Duodenal mucosa (tissue), 2 donors: Measurements from ENCODE around the gene NRXN3.

Experiments used
- H3K27ac ChIP-seq: one replicate; pipeline ENCODE4 v1.7.0; 2013; ENCODE audit warnings: low read depth, low read length
- H3K27me3 ChIP-seq, 2 donors: one replicate each; pipeline ENCODE4 v1.7.0; 2013; ENCODE audit warnings: low read length in 2 of 2, control low read depth in 1 of 2; ENCODE audit not compliant: insufficient read depth in 2 of 2, control insufficient read depth in 1 of 2
- H3K36me3 ChIP-seq, 2 donors: one replicate each; pipeline ENCODE4 v1.7.0; 2013; ENCODE audit warnings: low read length in 2 of 2, control low read depth in 1 of 2; ENCODE audit not compliant: insufficient read depth in 2 of 2, control insufficient read depth in 1 of 2
- H3K4me1 ChIP-seq, 2 donors: one replicate each; pipeline ENCODE4 v1.7.0; 2013; ENCODE audit warnings: low read length in 2 of 2, control low read depth in 1 of 2; ENCODE audit not compliant: insufficient read depth in 2 of 2, control insufficient read depth in 1 of 2
- H3K4me3 ChIP-seq, 2 donors: one replicate each; pipeline ENCODE4 v1.7.0; 2013; ENCODE audit warnings: low read length in 2 of 2, low read depth in 1 of 2
- H3K9ac ChIP-seq, 2 donors: one replicate each; pipeline ENCODE4 v1.7.0; 2013; ENCODE audit warnings: low read length in 2 of 2, low read depth in 1 of 2
- H3K9me3 ChIP-seq, 2 donors: one replicate each; pipeline ENCODE4 v1.7.0; 2013; ENCODE audit warnings: low read length in 2 of 2, control low read depth in 1 of 2; ENCODE audit not compliant: control insufficient read depth in 1 of 2

The NRXN3 gene

DNA sequence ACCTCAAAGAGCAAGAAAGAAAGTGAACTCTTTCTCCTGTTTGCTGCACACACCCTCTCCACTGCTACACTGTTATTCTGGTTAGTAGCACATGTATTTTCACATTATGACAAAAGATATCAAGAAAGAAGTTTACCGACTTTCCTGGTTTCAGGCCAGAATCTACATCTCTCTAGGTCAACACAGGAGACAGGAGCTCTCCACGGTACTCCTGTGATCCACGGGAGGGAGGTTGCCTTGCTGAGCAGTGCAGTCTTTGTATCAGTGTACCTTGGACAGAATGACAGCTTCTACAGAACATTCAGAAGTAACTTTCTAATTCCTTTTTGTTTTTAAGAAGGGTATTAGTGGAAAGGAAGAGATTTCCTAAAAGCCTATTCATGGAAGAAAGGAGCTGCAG, 805.6 kb downstream of the NRXN3 start:
- H3K4me1 ChIP-seq: no peaks in the 10 kb centered on the region
- H3K9me3 ChIP-seq: no peaks in the 10 kb centered on the region
- H3K36me3 ChIP-seq: no peaks in the 10 kb centered on the region
- H3K4me3 ChIP-seq: no peak overlapping the region
- no peak overlapping the region for H3K9ac ChIP-seq
- H3K27me3 ChIP-seq: no peaks in the 10 kb centered on the region
- H3K27ac ChIP-seq: no peak overlapping the region

DNA sequence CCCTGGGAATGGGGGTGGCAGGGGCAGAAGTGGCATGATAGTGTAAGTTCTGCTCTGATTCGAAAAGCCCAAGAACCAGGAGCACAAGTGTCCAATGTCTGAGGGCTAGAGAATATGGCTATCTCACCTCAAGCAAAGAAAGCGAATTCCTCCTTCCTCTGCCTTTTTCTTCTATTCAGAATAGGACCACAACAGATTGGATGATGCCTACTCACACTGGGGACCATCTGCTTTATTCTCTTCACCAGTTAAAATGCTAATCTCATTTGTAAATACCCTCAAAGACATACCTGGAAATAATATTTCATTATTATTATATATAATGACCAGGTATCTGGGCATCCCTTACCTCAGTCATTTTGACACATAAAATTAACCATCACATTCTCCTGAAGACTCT, 808.7 kb downstream of the NRXN3 start:
- Histone ChIP-seq H3K27me3 (no peaks in the 10 kb centered on the region), H3K4me1 (no peaks in the 10 kb centered on the region), H3K4me3 (no peak overlapping the region), H3K9me3 (no peaks in the 10 kb centered on the region), H3K9ac (no peak overlapping the region), H3K27ac (no peak overlapping the region), H3K36me3 (no peaks in the 10 kb centered on the region)

DNA sequence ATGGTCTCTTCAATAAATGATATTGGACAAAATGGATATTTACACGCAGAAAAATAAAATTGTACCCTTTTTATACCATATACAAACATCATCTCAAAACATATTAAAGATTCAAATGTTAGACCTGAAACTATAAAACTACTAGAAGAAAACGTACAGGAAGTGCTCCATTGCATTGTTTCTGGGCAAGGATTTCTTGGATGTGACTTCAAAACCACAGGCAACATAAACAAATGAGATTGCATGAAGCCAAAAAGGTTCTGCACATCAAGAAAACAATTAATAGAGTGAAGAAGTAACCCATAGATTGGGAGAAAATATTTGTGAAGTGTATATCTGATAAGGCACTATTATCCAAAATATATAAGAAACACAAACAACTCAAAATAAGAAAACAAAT, 812.4 kb downstream of the NRXN3 start:
- H3K36me3 ChIP-seq: no peaks in the 10 kb centered on the region
- no peaks in the 10 kb centered on the region for H3K9me3 ChIP-seq
- H3K4me1 ChIP-seq: no peaks in the 10 kb centered on the region
- no peak overlapping the region for H3K9ac ChIP-seq
- no peak overlapping the region for H3K27ac ChIP-seq
- H3K4me3 ChIP-seq: no peak overlapping the region
- H3K27me3 ChIP-seq: no peaks in the 10 kb centered on the region

DNA sequence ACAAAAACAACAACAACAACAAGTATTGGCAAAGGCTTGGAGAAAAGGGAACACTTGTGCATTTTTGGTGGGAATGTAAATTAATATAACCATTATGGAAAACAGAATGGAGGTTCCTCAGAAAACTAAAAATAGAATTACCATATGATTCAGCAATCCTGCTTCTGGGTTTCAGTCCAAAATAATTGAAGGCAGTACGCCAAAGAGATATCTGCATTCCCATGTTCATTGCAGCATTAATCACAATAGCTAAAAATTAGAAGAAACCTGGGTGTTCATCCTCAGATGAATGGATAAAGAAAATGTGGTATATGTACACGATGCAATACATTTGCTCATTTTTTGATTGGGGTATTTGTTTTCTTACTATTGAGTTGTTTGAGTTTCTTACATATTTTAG, 813.0 kb downstream of the NRXN3 start:
- H3K9me3 ChIP-seq: no peaks in the 10 kb centered on the region
- no peak overlapping the region for H3K9ac ChIP-seq
- H3K4me1 ChIP-seq: no peaks in the 10 kb centered on the region
- no peaks in the 10 kb centered on the region for H3K27me3 ChIP-seq
- H3K27ac ChIP-seq: no peak overlapping the region
- no peak overlapping the region for H3K4me3 ChIP-seq
- no peaks in the 10 kb centered on the region for H3K36me3 ChIP-seq

DNA sequence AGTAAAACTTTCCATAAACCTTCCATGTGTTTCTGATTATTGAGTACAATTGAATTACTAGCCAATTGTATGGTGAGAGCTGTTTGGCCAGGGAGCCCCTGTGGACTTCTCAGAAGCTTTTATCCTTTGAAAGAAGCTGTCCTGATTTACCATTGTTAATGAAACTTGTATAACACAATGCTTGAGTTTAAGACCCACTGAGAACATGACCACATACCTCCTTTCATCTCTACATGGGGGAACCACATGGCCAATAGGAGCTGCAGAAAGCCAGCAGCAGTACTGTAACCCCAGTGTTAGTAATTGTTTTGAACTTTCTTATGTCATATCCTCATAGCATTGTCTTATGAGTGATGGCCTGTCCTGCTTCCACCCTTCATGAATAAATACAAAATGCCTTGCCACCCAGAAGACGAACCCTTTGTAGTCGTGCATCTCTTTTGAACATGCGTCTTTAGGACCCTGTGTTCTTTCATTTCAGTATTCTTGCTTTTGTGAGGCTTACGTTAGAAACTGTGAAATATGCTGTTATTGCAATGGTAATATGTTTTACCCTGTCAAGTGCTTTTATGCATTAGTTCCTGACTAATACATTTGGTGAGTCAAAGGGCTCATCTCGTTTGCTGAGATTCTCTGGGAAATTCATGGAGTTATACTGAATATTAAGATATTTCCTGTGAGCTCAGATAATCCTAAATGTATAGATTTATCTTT, 815.7 kb downstream of the NRXN3 start:
- Histone ChIP-seq H3K27ac (no peak overlapping the region), H3K27me3 (no peaks in the 10 kb centered on the region), H3K4me3 (no peak overlapping the region), H3K9ac (no peak overlapping the region), H3K36me3 (no peaks in the 10 kb centered on the region), H3K4me1 (no peaks in the 10 kb centered on the region), H3K9me3 (no peaks in the 10 kb centered on the region)

DNA sequence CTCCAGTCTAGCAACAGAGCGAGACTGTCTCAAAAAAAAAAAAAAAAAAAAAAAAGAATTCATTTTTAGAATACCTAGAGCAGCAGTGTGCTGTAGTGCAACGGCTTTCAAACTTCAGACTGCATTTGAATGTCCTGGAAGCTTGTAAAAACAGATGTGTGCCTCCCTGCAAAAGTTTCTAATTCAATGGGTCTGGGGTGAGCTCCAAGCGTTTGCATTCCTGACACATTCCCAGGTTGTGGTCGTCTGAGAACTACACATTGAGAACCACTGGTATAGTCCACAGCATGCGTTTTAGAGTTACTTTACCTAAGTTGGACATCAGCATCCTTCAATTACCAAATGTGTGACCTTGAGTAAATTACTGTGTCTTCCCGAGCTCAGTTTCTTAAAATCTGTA, 816.8 kb downstream of the NRXN3 start:
- H3K36me3 ChIP-seq: no peaks in the 10 kb centered on the region
- H3K27ac ChIP-seq: no peak overlapping the region
- no peaks in the 10 kb centered on the region for H3K4me1 ChIP-seq
- no peak overlapping the region for H3K9ac ChIP-seq
- H3K4me3 ChIP-seq: no peak overlapping the region
- no peaks in the 10 kb centered on the region for H3K9me3 ChIP-seq
- no peaks in the 10 kb centered on the region for H3K27me3 ChIP-seq

DNA sequence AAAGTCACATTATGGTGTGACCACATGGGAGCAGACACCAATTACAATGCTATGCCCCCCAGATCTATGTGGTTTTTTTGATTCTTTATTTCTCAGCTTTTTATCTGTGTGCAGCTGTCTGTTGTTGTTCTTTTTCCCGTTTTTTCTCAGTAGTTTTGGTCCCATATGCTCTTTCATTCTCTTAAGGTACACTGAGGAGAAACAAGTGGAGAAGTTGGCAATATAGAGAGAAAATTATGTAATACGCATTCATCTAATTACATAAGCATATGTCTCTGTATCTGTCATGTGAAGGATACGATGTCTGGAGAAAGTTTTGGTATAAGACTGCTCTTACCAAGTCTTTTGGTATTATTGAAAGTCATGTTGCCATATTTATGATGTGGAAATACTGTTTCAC, 819.0 kb downstream of the NRXN3 start:
- H3K9me3 ChIP-seq: no peaks in the 10 kb centered on the region
- H3K36me3 ChIP-seq: no peaks in the 10 kb centered on the region
- no peak overlapping the region for H3K4me3 ChIP-seq
- no peaks in the 10 kb centered on the region for H3K27me3 ChIP-seq
- H3K27ac ChIP-seq: no peak overlapping the region
- no peak overlapping the region for H3K9ac ChIP-seq
- no peaks in the 10 kb centered on the region for H3K4me1 ChIP-seq

DNA sequence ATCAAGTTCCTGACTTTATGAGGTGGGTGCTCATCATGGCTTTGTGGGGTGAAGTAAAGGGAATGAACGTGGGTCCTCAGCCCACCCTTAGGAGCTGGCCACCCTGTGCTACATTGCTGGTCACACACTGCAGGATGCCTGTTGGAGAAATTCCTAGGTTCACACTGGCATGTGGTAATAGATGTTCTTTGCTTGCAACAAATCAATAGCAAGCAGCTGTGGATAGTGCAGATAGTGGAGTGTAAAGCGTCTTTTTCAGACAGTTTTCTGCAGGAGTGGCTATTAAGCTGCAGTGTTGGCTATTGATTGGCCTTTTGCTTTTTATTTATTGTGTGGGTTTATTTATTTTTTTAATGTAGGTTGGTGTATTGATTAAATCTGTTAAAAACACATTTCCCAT, 822.7 kb downstream of the NRXN3 start:
- H3K4me1 ChIP-seq: no peaks in the 10 kb centered on the region
- no peak overlapping the region for H3K27ac ChIP-seq
- no peaks in the 10 kb centered on the region for H3K27me3 ChIP-seq
- no peak overlapping the region for H3K9ac ChIP-seq
- H3K9me3 ChIP-seq: no peaks in the 10 kb centered on the region
- H3K4me3 ChIP-seq: no peak overlapping the region
- no peaks in the 10 kb centered on the region for H3K36me3 ChIP-seq

DNA sequence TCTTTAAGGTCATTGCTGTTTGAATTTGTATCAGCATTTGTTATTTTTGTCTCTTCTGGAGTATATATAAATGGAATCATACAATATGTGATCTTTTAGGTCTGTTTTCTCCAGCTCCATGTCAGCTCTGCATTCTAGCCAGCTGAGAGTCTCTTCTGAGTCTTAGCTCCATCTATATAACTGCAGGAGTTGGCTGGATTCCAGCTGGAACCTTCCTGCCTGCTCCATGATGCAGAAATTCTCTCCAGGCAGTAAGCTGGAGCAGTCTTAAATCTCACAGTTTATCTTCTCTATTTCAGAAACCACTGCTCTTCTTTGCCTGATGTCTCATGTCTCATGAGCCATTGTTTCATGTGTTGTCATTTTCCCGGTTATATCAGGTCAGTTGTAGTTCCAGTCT, 827.6 kb downstream of the NRXN3 start:
- Histone ChIP-seq H3K36me3 (no peaks in the 10 kb centered on the region), H3K4me1 (no peaks in the 10 kb centered on the region), H3K27me3 (no peaks in the 10 kb centered on the region), H3K9ac (no peak overlapping the region), H3K9me3 (no peaks in the 10 kb centered on the region), H3K4me3 (no peak overlapping the region), H3K27ac (no peak overlapping the region)

DNA sequence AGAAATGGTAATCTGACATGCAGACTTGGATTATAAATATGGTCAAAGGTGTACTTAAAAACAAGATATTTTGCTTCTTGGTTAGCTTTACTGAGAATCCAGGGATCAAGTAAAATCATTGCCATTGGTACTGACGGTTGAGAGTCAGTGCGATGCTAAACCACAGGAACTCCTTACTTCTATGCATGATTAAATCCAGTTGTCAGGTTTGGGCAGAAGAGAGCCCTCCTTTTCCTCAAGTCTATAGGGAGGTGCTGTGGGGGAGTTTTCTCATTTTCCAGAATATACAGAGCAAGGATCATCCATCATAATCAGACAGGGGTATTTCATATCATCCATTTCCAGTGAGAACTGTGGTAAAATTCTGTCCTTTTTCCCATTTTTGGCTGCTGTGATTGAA, 839.1 kb downstream of the NRXN3 start:
- no peak overlapping the region for H3K9ac ChIP-seq
- H3K4me1 ChIP-seq: no peaks in the 10 kb centered on the region
- H3K27me3 ChIP-seq: no peaks in the 10 kb centered on the region
- no peaks in the 10 kb centered on the region for H3K36me3 ChIP-seq
- H3K4me3 ChIP-seq: no peak overlapping the region
- no peak overlapping the region for H3K27ac ChIP-seq
- H3K9me3 ChIP-seq: no peaks in the 10 kb centered on the region
